ENCODE measurements around the gene TRABD2A.
"Not testable (repeated sequence)": the region's sequence is repeated elsewhere in the genome, so short reads cannot be mapped to it uniquely, and the experiment has no call there.

TRABD2A gene

DNA sequence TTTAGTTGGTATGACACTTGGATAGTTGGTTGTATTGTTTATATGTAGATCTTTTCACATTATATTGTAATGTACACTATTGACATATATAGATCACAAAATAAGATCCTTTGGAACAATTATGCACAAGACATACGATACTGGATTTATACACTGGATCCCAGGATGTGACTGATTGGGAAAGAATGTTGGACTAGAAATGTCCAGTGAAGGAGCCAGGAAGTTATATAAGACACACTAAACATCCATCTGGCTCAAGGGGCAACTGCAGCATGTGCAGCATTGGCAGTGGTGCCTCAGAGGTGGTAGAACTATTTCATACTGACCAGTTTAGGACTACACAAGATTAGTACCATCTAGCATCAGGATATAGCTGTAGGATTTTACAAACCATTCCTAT lies 104.9 kb downstream of the TRABD2A start:
- no peak for DNase-seq

DNA sequence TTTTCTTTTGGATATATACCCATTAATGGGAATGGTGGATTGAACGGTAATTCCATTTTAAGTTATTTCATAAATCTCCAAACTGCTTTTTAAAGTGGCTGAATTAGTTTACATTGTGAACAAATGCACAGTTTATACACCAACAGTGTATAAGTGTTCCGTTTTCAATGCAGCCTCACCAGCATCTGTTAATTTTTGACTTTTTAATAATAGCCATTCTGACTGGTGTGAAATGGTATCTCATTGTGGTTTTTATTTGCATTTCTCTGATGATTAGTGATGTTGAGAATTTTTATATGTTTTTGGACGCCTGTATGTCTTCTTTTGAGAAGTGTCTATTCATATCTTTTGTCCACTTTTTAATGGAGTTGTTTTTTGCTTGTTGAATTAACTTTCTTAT lies 107.3 kb downstream of the TRABD2A start:
- DNase-seq, result not testable (repeated sequence)

Measured in stimulated activated naive CD4-positive, alpha-beta T cell (primary cell).